ENCODE data around the gene VCPKMT.
"Not testable (repeated sequence)": the region's sequence is repeated elsewhere in the genome, so short reads cannot be mapped to it uniquely, and the experiment has no call there.

VCPKMT gene

GRCh38 chr14:50091240-50091913 is 25.0 kb downstream of the VCPKMT start:
- no peak for DNase-seq

GRCh38 chr14:50089208-50089607 is 27.2 kb downstream of the VCPKMT start:
- DNase-seq, result no peak

GRCh38 chr14:50088731-50089130 is 27.6 kb downstream of the VCPKMT start:
- DNase-seq, result no peak

GRCh38 chr14:50088117-50088515 is 28.3 kb downstream of the VCPKMT start:
- DNase-seq, result no peak

- DNase-seq, result no peak
These were observed 28.8 kb downstream of the VCPKMT start for GRCh38 chr14:50087341-50088116.

- DNase-seq, result no peak
These were observed 30.1 kb downstream of the VCPKMT start for GRCh38 chr14:50086321-50086711.

- no peak for DNase-seq
These were observed 30.6 kb downstream of the VCPKMT start for GRCh38 chr14:50085570-50086320.

- DNase-seq, result no peak
These were observed 31.7 kb downstream of the VCPKMT start for GRCh38 chr14:50084666-50085065.

- no peak for DNase-seq
These were observed 32.7 kb downstream of the VCPKMT start for GRCh38 chr14:50083467-50084337.

GRCh38 chr14:50082784-50083466 is 33.4 kb downstream of the VCPKMT start:
- no peak for DNase-seq

GRCh38 chr14:50082308-50082742 is 34.0 kb downstream of the VCPKMT start:
- no peak for DNase-seq

GRCh38 chr14:50079103-50079502 is 37.3 kb downstream of the VCPKMT start:
- not testable (repeated sequence) for DNase-seq

GRCh38 chr14:50073663-50074062 is 42.7 kb downstream of the VCPKMT start:
- DNase-seq, result not testable (repeated sequence)

GRCh38 chr14:50072395-50072794 is 44.0 kb downstream of the VCPKMT start:
- DNase-seq, result no peak

- DNase-seq, result no peak
These were observed 45.4 kb downstream of the VCPKMT start for GRCh38 chr14:50070840-50071548.

- DNase-seq, result no peak
These were observed 46.1 kb downstream of the VCPKMT start for GRCh38 chr14:50070230-50070629.

- no peak for DNase-seq
These were observed 47.0 kb downstream of the VCPKMT start for GRCh38 chr14:50069325-50069724.

GRCh38 chr14:50068496-50068895 is 47.9 kb downstream of the VCPKMT start:
- no peak for DNase-seq

GRCh38 chr14:50067723-50068495 is 48.5 kb downstream of the VCPKMT start:
- no peak for DNase-seq

GRCh38 chr14:50065583-50065982 is 50.8 kb downstream of the VCPKMT start:
- DNase-seq, result no peak

- no peak for DNase-seq
These were observed 51.4 kb downstream of the VCPKMT start for GRCh38 chr14:50064993-50065392.

Measured in SW 1271 (cell line).